Suppressor macrophage treated with lipopolysaccharide for 4 hours (primary cell): ENCODE measurements around the gene IGFN1.

ENCODE experiments used
- DNase-seq: peaks from one replicate; pipeline ENCODE4 v3.0.0-alpha.2; 2020

IGFN1 gene

GRCh38 chr1:201268604-201269151 is 78.1 kb downstream of the IGFN1 start:
- no peak for DNase-seq

- no peak for DNase-seq
Observed at GRCh38 chr1:201269281-201269680, 78.7 kb downstream of the IGFN1 start.

GRCh38 chr1:201269900-201270410 is 79.3 kb downstream of the IGFN1 start:
- DNase-seq = no peak

GRCh38 chr1:201270616-201271390 is 80.2 kb downstream of the IGFN1 start:
- DNase-seq = no peak

GRCh38 chr1:201272799-201273198 is 82.2 kb downstream of the IGFN1 start:
- no peak for DNase-seq

- no peak for DNase-seq
Observed at GRCh38 chr1:201274616-201275252, 84.1 kb downstream of the IGFN1 start.

- DNase-seq = no peak
Observed at GRCh38 chr1:201275253-201275666, 84.6 kb downstream of the IGFN1 start.

- no peak for DNase-seq
Observed at GRCh38 chr1:201276891-201277290, 86.3 kb downstream of the IGFN1 start.

GRCh38 chr1:201277441-201277840 is 86.8 kb downstream of the IGFN1 start:
- no peak for DNase-seq
